ENCODE results near the gene SP9.

Gene SP9

GRCh38 chr2:174328961-174329715 is 5.6 kb upstream of the SP9 start:
- H3K4me3 ChIP-seq (ENCODE audit: low read depth, low read length), result no peak overlapping the region
- no peak for TF ChIP-seq CTCF (conservative IDR thresholded peaks at IDR 0.05; ENCODE audit: low read depth, low read length)
- DNase-seq (ENCODE audit: low read depth), result no peak

- DNase-seq (ENCODE audit: low read depth), result no peak
- no peak for TF ChIP-seq CTCF (conservative IDR thresholded peaks at IDR 0.05; ENCODE audit: low read depth, low read length)
- H3K4me3 ChIP-seq (ENCODE audit: low read depth, low read length), result no peak overlapping the region
Measured at GRCh38 chr2:174330945-174331594, 3.7 kb upstream of the SP9 start.

- TF ChIP-seq CTCF (conservative IDR thresholded peaks at IDR 0.05; ENCODE audit: low read depth, low read length), result no peak
- no peak for DNase-seq (ENCODE audit: low read depth)
- no peak overlapping the region for H3K4me3 ChIP-seq (ENCODE audit: low read depth, low read length)
Measured at GRCh38 chr2:174331595-174332216, 3.0 kb upstream of the SP9 start.

GRCh38 chr2:174332217-174332963 is 2.4 kb upstream of the SP9 start:
- DNase-seq (ENCODE audit: low read depth), result no peak
- H3K4me3 ChIP-seq (ENCODE audit: low read depth, low read length), result no peak overlapping the region
- no peak for TF ChIP-seq CTCF (conservative IDR thresholded peaks at IDR 0.05; ENCODE audit: low read depth, low read length)

- DNase-seq (ENCODE audit: low read depth), result no peak
- no peak overlapping the region for H3K4me3 ChIP-seq (ENCODE audit: low read depth, low read length)
- no peak for TF ChIP-seq CTCF (conservative IDR thresholded peaks at IDR 0.05; ENCODE audit: low read depth, low read length)
Measured at GRCh38 chr2:174333017-174333371, 1.8 kb upstream of the SP9 start.

GRCh38 chr2:174333372-174334277 is 1.1 kb upstream of the SP9 start:
- H3K4me3 ChIP-seq (ENCODE audit: low read depth, low read length), result peak overlapping the region; percentile 5
- TF ChIP-seq CTCF (conservative IDR thresholded peaks at IDR 0.05; ENCODE audit: low read depth, low read length), result peak; percentile 8
- DNase-seq (ENCODE audit: low read depth), result no peak

Data from choroid plexus epithelial cell (primary cell).